Endothelial cell (in vitro differentiated cells): ENCODE data around the gene AQP6. TPM values are rescaled to one million over a fixed set of nuclear protein-coding genes. Genes with fewer than 3 reads are reported as not detected.

Experiments used
- DNase-seq: peaks from one replicate; pipeline ENCODE4 v3.0.0; 2021; ENCODE audit warnings: low spot score
- H3K27ac Mint-ChIP-seq: one replicate; pipeline ENCODE4 v1.8.0; 2021; ENCODE audit warnings: mixed read lengths, inconsistent platforms; ENCODE audit not compliant: unreplicated experiment
- H3K27me3 Mint-ChIP-seq: one replicate; pipeline ENCODE4 v1.8.0; 2021; ENCODE audit warnings: mild to moderate bottlenecking, moderate library complexity, mixed read lengths, inconsistent platforms; ENCODE audit not compliant: unreplicated experiment
- H3K36me3 Mint-ChIP-seq: one replicate; pipeline ENCODE4 v1.8.0; 2021; ENCODE audit warnings: mild to moderate bottlenecking, low read depth, mixed read lengths, inconsistent platforms; ENCODE audit not compliant: unreplicated experiment
- H3K4me1 Mint-ChIP-seq: one replicate; pipeline ENCODE4 v1.8.0; 2021; ENCODE audit warnings: mild to moderate bottlenecking, mixed read lengths, inconsistent platforms; ENCODE audit not compliant: unreplicated experiment
- H3K4me3 Mint-ChIP-seq: one replicate; pipeline ENCODE4 v1.8.0; 2021; ENCODE audit warnings: mild to moderate bottlenecking, mixed read lengths, inconsistent platforms; ENCODE audit not compliant: unreplicated experiment
- H3K9me3 Mint-ChIP-seq: one replicate; pipeline ENCODE4 v1.8.0; 2021; ENCODE audit warnings: mixed read lengths, inconsistent platforms; ENCODE audit not compliant: unreplicated experiment
- total RNA-seq: library from RNA; stranded (reverse); fragmentation: NEBNext Ultra II Directional; extraction: Animal tissue kit (Norgen Biotek cat#: 25700); gene quantifications from one replicate; pipeline ENCODE4 v1.2.1, GENCODE V29; 2021; ENCODE audit not compliant: unreplicated experiment
- TF ChIP-seq, protein P1 (sequence below): fragments of 200-600 bp; sonication (generic); IDR thresholded peaks from one replicate; pipeline ENCODE4 v1.5.0; 2021; ENCODE audit warnings: antibody characterized with exemption; ENCODE audit not compliant: unreplicated experiment

Gene AQP6
- total RNA-seq, 1 donor from 2014 or later = not detected

DNA sequence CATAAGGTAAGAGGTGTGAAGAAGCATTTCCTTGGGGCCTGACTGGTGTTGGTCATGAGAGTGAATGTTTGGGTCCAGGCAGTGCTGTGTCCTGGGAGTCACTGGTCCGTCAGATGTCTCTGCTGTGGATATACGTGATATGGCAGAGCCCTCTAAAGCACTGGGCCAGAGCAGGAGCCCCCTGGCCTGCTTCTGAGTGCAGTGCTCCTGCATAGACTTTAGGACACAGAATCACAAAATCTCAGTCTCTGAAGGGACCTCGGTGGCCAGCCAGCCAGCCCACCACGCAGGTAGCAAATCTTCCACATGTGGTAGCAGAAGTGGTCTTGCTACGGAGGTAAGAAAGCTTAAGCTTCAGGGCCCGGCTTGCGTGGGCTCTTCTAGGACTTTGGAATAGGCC is 40.7 kb upstream of the AQP6 start:
- TF ChIP-seq, protein P1, sequence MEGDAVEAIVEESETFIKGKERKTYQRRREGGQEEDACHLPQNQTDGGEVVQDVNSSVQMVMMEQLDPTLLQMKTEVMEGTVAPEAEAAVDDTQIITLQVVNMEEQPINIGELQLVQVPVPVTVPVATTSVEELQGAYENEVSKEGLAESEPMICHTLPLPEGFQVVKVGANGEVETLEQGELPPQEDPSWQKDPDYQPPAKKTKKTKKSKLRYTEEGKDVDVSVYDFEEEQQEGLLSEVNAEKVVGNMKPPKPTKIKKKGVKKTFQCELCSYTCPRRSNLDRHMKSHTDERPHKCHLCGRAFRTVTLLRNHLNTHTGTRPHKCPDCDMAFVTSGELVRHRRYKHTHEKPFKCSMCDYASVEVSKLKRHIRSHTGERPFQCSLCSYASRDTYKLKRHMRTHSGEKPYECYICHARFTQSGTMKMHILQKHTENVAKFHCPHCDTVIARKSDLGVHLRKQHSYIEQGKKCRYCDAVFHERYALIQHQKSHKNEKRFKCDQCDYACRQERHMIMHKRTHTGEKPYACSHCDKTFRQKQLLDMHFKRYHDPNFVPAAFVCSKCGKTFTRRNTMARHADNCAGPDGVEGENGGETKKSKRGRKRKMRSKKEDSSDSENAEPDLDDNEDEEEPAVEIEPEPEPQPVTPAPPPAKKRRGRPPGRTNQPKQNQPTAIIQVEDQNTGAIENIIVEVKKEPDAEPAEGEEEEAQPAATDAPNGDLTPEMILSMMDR = no peak
- H3K4me3 Mint-ChIP-seq = no peak overlapping the region
- peaks cover 4% of the 10 kb centered on the region for H3K27me3 Mint-ChIP-seq
- no peaks in the 10 kb centered on the region for H3K9me3 Mint-ChIP-seq
- DNase-seq = no peak
- H3K27ac Mint-ChIP-seq = no peak overlapping the region
- no peaks in the 10 kb centered on the region for H3K4me1 Mint-ChIP-seq
- H3K36me3 Mint-ChIP-seq = no peaks in the 10 kb centered on the region

DNA sequence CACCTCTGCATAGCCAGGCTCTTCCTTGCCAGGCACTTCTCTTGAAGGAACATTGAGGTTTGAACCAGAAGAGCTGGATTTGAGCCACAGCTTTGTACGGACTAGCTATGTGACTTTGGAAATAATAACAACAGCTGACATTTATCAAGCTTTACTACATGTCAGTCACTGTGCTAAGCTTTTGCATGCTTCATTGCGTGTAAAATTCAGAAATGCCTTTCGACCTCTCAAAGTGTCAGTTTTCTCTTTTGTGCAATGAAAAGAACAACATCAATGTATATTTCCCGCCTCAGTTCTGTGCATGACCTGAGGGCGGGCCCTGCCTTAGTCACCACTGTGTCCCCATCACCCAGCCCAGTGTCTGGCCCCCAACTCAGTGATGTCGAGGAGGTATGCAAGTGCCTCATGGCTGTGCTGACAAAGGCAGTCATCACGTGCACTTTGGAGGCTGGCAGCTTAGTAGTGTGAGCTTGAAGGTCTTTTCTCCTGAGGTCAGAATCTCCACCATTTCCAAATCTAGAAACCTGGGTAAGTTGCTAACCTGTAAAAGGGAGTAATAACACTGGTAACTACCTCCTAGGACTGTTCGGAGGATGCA is 40.1 kb upstream of the AQP6 start:
- Mint-ChIP-seq H3K27me3 (peaks cover 4% of the 10 kb centered on the region), H3K27ac (no peak overlapping the region), H3K36me3 (no peaks in the 10 kb centered on the region), H3K4me3 (no peak overlapping the region), H3K9me3 (no peaks in the 10 kb centered on the region), H3K4me1 (no peaks in the 10 kb centered on the region)
- no peak for DNase-seq
- TF ChIP-seq, protein P1 = no peak

DNA sequence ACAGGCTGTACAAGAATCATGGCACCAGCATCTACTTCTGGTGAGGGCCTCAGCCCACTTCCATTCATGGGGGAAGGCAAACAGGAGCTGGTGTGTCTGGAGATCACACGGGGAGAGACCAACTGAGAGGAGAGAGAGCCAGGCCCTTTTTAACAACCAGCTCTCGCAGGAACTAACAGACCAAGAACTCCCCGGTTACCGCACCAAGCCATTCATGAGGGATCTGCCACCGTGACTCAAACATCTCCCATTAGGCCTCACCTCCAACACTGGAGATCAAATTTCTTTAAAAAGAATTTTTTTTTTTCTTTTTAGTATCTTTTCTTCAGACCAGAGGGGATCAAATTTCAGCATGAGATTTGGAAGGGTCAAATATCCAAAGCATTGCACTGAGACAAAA is 39.0 kb upstream of the AQP6 start:
- no peak for DNase-seq
- TF ChIP-seq, protein P1 = no peak
- H3K4me1 Mint-ChIP-seq = no peaks in the 10 kb centered on the region
- no peak overlapping the region for H3K27ac Mint-ChIP-seq
- H3K36me3 Mint-ChIP-seq = no peaks in the 10 kb centered on the region
- no peak overlapping the region for H3K4me3 Mint-ChIP-seq
- H3K9me3 Mint-ChIP-seq = no peaks in the 10 kb centered on the region
- H3K27me3 Mint-ChIP-seq = peaks cover 2% of the 10 kb centered on the region

DNA sequence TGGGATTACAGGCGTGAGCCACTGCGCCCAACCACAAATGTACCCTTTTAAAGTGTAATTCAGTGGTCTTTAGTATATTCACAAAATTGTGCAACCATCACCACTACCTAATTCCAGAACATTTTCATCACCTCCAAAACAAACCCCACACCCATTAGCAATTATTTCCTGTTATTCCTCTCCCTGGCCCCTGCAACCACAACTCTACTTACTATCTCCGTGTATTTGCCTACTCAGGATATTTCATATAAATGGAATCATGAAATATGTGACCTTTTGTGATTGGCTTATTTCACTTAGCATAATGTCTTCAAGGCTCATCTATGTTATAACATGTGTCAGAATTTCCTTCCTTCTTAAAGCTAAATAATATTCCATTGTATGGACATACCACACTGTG is 38.2 kb upstream of the AQP6 start:
- Mint-ChIP-seq H3K36me3 (no peaks in the 10 kb centered on the region), H3K27me3 (peaks cover 2% of the 10 kb centered on the region), H3K27ac (no peak overlapping the region), H3K4me1 (no peaks in the 10 kb centered on the region), H3K9me3 (no peaks in the 10 kb centered on the region), H3K4me3 (no peak overlapping the region)
- no peak for DNase-seq
- TF ChIP-seq, protein P1 = no peak

DNA sequence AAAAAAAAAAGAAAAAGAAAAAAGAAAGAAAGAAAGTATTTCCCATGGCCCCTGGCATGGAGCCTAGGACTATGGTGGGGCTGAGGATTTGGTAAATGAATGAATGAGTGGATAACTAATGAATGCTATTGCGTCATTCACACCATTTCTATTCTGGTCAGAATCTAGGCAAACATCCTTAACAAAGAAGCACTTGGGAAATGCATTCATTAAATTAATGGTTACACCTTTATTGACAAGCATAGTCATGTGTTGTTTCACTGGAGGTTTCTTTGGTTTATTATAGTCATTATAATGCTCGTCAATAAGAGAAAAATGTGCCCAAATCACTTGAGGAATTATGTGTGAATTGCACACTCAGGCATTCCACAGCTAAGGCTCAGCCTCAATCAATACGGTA is 35.8 kb upstream of the AQP6 start:
- H3K9me3 Mint-ChIP-seq = no peaks in the 10 kb centered on the region
- TF ChIP-seq, protein P1 = no peak
- no peak overlapping the region for H3K27ac Mint-ChIP-seq
- peaks cover 4% of the 10 kb centered on the region for H3K27me3 Mint-ChIP-seq
- no peaks in the 10 kb centered on the region for H3K36me3 Mint-ChIP-seq
- H3K4me3 Mint-ChIP-seq = no peak overlapping the region
- no peak for DNase-seq
- no peaks in the 10 kb centered on the region for H3K4me1 Mint-ChIP-seq
